Testis (tissue), 3 donors: ENCODE results near the gene GRID2. TPM values are rescaled to one million over a fixed set of nuclear protein-coding genes. Genes with fewer than 3 reads are reported as not detected.

Source experiments
- DNase-seq: peaks from one replicate; pipeline ENCODE4 v3.0.0-alpha.2; 2019
- H3K27ac ChIP-seq, 2 donors: fragments of 200-600 bp; sonication (generic); one replicate each; pipeline ENCODE4 v1.5.1; 2019
- H3K27me3 ChIP-seq: fragments of 200-600 bp; sonication (generic); one replicate; pipeline ENCODE4 v1.5.1; 2019
- H3K36me3 ChIP-seq: fragments of 200-600 bp; sonication (generic); one replicate; pipeline ENCODE4 v1.5.1; 2017; ENCODE audit warnings: low read depth; ENCODE audit errors: missing control alignments
- H3K4me1 ChIP-seq: fragments of 200-600 bp; sonication (generic); one replicate; pipeline ENCODE4 v1.5.1; 2019
- H3K4me3 ChIP-seq, 2 donors: fragments of 200-600 bp; sonication (generic); one replicate each; pipeline ENCODE4 v1.5.1; 2017 to 2019
- H3K9me3 ChIP-seq: fragments of 200-600 bp; sonication (generic); one replicate; pipeline ENCODE4 v1.5.1; 2017
- POLR2A ChIP-seq: fragments of 450-650 bp; IDR thresholded peaks from one replicate; pipeline ENCODE4 v1.6.1; 2017; ENCODE audit warnings: antibody characterized with exemption, mild to moderate bottlenecking, moderate library complexity
- WGBS, 2 donors: methylation state at CpG; one replicate each; pipeline ENCODE4 v1.1.5; 2018; 5-methylcytosine and 5-hydroxymethylcytosine counted together
- intact Hi-C: fragments of 100-400 bp; cut with DNase I; formaldehyde crosslinking; loops from one replicate; pipeline ENCODE4 v1.15.1; 2023; ENCODE audit warnings: low total_unique reads
- polyA plus RNA-seq: library from polyadenylated mRNA; stranded (reverse); fragments of 350-450 nt; fragmentation: Illumina TruSeq; extraction: RNeasy Lipid Tissue Mini Kit (QIAGEN cat#74804); gene quantifications from one replicate; pipeline ENCODE4 v1.2.3, GENCODE V29; 2014; ENCODE audit warnings: low read depth, low replicate concordance; ENCODE audit not compliant: insufficient read depth
- total RNA-seq, 2 donors: library from RNA; depleted of rRNA; stranded (reverse); fragments of >200 nt; gene quantifications; one replicate each; pipeline ENCODE4 v1.2.3, GENCODE V29; 2016
- TF ChIP-seq, protein P1 (sequence below), 3 experiments: fragments of 450-650 bp in 2 of 3; fragments of 200-600 bp in 1 of 3; sonication (generic) in 1 of 3; IDR thresholded peaks; one replicate each; pipeline ENCODE4 v1.5.1; 2016 to 2019; ENCODE audit warnings: antibody characterized with exemption in 3 of 3, mild to moderate bottlenecking in 2 of 3, moderate library complexity in 1 of 3

The GRID2 gene
- total and polyA plus RNA-seq, 3 donors from 2014 or later: 27.1 to 34.6 (median 32.7) TPM

- Histone ChIP-seq H3K4me1 (no peaks in the 10 kb centered on the region), H3K36me3 (no peaks in the 10 kb centered on the region), H3K27ac (no peak overlapping the region), H3K4me3 (no peak overlapping the region), H3K9me3 (no peaks in the 10 kb centered on the region), H3K27me3 (no peaks in the 10 kb centered on the region)
- no peak for DNase-seq
- no peak for TF ChIP-seq POLR2A
- TF ChIP-seq, protein P1, sequence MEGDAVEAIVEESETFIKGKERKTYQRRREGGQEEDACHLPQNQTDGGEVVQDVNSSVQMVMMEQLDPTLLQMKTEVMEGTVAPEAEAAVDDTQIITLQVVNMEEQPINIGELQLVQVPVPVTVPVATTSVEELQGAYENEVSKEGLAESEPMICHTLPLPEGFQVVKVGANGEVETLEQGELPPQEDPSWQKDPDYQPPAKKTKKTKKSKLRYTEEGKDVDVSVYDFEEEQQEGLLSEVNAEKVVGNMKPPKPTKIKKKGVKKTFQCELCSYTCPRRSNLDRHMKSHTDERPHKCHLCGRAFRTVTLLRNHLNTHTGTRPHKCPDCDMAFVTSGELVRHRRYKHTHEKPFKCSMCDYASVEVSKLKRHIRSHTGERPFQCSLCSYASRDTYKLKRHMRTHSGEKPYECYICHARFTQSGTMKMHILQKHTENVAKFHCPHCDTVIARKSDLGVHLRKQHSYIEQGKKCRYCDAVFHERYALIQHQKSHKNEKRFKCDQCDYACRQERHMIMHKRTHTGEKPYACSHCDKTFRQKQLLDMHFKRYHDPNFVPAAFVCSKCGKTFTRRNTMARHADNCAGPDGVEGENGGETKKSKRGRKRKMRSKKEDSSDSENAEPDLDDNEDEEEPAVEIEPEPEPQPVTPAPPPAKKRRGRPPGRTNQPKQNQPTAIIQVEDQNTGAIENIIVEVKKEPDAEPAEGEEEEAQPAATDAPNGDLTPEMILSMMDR (IDR thresholded peaks at IDR 0.05): no peak
- intact Hi-C loops: no loop called here
- 23 to 30% methylated on average over 1 of the region's 1 CpG for WGBS, 2 donors
Measured at GRCh38 chr4:93409035-93409434, 1105.3 kb downstream of the GRID2 start.

DNA sequence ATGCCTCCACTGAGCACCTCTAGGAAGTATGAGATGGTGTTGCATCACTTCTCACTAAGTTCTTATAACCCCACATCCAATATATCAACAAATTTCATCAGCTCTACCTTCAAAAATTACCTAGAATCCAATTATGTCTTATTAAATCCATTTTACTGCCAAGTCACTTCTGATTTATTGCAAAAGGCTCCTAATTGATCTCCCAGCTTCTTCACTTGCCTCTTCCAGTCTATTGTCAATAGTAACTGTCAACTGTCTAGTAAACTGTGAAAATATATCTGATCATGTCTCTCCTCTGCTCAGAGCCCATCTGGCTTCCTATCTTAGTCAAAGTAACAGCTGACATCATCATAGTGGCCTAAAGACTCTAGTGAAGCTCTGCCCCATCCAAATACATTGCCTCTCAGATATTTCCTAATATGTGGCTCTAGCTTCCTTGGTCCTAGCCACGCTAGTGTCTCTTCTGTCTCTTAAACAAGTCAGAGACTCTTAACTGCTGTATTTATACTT lies 1110.3 kb downstream of the GRID2 start:
- Histone ChIP-seq H3K9me3 (no peaks in the 10 kb centered on the region), H3K4me1 (no peaks in the 10 kb centered on the region), H3K4me3 (no peak overlapping the region), H3K27me3 (no peaks in the 10 kb centered on the region), H3K36me3 (no peaks in the 10 kb centered on the region), H3K27ac (no peak overlapping the region)
- TF ChIP-seq, protein P1 (IDR thresholded peaks at IDR 0.05): no peak
- TF ChIP-seq POLR2A: no peak
- intact Hi-C loops: no loop called here
- 86 to 95% methylated on average over 1 of the region's 1 CpG for WGBS, 2 donors
- no peak for DNase-seq

DNA sequence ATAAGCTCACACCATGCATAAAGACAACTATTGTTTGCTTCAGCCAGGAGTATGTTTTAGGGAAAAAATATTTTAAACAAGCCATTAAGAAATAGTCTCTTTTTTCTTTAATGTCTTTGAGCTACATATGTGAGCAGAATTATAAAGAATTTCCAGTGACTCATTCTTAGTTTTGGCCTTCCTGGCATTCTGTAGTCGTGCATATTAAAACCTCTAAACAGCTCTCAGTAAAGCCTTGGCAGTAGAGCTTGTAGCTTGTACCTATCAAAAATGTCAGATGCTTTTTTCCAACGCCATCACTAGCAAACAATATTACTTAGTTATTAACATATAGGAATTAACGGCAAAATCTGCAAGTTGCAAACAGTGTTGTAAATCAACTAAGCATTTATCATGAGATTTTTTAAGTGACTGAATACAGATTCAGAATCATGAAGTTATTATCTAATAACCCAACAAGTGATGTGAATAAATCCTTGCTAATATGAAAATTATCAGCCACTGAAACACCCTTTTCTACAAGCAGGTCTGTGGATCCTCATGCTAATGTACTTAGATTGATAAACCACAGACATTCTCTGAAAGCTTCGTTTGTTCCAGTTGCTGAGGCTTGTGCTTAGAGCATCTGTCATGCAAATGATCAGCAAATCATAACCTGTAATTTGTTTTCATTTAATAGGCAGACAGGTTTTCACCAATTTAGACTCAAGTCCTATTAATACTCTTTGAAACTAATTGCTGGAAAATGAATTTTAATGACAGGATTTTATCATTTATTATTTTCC lies 1112.8 kb downstream of the GRID2 start:
- TF ChIP-seq, protein P1 (IDR thresholded peaks at IDR 0.05): no peak
- TF ChIP-seq POLR2A: no peak
- no peak for DNase-seq
- intact Hi-C loops: no loop called here
- Histone ChIP-seq H3K4me3 (no peak overlapping the region), H3K27me3 (no peaks in the 10 kb centered on the region), H3K27ac (no peak overlapping the region), H3K9me3 (no peaks in the 10 kb centered on the region), H3K4me1 (no peaks in the 10 kb centered on the region), H3K36me3 (no peaks in the 10 kb centered on the region)
- 62 to 66% methylated on average over 4 of the region's 4 CpGs for WGBS, 2 donors

DNA sequence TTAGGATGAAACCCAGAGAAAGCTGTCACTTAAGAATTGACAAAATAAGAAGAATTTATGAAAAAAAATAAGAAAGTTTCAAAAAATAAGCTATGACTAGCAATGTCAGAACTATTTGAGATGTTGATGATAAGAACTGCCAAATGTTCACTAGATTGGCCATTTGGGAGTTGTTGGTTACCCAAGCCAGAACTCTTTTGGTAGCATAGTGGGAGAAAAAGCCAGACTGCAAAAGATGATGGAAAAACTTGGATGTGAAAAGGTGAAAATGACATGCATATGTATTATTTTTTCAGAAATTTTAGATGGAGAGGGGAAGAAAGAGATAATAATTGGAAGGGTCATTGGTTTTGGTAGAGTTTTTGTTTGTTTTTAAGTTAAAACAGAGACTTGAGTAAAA lies 1127.6 kb downstream of the GRID2 start:
- H3K36me3 ChIP-seq: no peaks in the 10 kb centered on the region
- TF ChIP-seq, protein P1 (IDR thresholded peaks at IDR 0.05): no peak
- no peak for TF ChIP-seq POLR2A
- no peaks in the 10 kb centered on the region for H3K4me1 ChIP-seq
- H3K4me3 ChIP-seq: no peak overlapping the region
- intact Hi-C loops: no loop called here
- H3K27me3 ChIP-seq: no peaks in the 10 kb centered on the region
- DNase-seq: no peak
- no peak overlapping the region for H3K27ac ChIP-seq
- H3K9me3 ChIP-seq: no peaks in the 10 kb centered on the region

DNA sequence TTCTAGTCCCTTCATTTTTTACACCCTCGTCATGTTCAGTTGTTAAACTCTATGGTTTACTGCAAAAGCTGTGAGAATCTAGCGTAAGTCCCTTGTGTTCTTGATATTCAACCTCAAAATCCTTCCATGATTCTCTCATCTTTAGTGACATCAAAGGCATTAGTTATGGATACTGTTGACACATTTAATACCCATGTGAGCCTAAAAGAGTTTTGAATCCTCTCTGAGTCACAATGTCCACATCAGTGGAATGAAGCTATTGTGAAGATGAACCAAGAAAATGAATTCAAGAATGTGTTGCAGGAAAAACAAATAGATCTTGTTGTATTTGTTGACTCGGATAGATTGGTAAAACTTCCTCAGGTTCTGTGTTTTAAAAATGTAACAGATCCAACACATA lies 1130.1 kb downstream of the GRID2 start:
- no peaks in the 10 kb centered on the region for H3K27me3 ChIP-seq
- H3K9me3 ChIP-seq: no peaks in the 10 kb centered on the region
- no peak for TF ChIP-seq POLR2A
- TF ChIP-seq, protein P1 (IDR thresholded peaks at IDR 0.05): no peak
- intact Hi-C loops: no loop called here
- H3K27ac ChIP-seq: no peak overlapping the region
- no peak for DNase-seq
- no peak overlapping the region for H3K4me3 ChIP-seq
- WGBS, 2 donors: 88 to 94% methylated on average over 3 of the region's 3 CpGs
- no peaks in the 10 kb centered on the region for H3K4me1 ChIP-seq
- no peaks in the 10 kb centered on the region for H3K36me3 ChIP-seq
